ENCODE data around the gene JAKMIP3.

The JAKMIP3 gene

DNA sequence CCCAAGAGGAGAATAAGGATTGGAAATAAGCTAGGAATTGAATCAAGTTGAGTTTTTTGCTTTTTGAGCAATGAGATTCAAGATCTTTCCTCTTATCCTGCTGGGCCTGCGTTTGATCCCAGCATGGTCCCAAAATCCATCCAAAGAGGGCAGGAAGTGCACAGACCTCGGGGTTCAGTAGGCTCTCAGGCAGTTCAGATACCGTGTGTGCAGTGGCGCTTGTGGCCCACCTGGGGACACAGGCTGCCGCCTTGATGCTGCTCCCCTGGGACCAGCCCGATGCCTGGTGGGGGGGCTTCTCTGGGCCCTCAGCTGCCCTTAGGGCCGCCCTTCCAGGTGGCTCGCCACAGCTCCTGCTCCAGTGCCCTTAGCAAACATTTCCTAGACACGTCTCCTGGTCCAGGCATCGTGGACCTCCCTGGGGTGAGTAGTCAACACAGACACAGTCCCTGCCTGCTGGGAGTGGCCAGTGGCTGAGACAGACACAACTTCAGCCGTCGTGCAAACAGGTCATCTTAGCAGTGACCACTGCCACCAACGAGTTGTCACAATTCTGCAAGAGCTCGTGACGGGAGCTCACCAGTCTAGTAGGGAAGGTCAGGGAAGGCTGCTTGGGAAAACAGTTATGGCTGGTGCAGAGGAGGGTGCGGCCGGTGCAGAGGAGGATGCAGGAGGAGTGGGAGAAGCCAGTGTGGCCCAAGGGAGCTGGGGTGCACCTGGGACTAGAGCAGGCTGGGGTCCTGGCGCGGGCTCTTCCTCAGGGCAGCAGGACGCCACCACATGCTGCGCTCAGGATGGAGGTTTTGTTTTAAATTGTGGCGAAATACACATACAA is 21.7 kb upstream of the JAKMIP3 start:
- DNase-seq (ENCODE audit: low spot score), result no peak

DNA sequence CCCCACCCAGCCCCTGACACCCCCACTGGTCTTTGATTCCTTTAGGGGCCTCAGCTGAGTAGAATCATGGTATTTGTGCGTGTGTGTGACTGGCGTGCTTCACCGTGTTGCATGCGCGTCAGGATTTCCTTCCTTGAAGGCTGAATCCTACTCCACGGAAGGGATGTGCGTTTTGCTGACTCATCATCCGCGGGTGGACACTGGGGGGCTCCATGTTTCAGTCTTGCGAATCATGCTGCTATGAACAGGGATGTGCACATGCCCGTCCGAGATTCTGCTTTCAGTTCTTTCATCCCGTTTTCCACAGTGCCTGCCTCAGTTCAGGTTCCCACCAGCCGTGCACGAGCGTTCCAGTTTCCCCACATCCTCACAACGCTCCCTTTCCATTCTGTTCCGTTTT is 20.9 kb upstream of the JAKMIP3 start:
- DNase-seq (ENCODE audit: low spot score), result no peak

DNA sequence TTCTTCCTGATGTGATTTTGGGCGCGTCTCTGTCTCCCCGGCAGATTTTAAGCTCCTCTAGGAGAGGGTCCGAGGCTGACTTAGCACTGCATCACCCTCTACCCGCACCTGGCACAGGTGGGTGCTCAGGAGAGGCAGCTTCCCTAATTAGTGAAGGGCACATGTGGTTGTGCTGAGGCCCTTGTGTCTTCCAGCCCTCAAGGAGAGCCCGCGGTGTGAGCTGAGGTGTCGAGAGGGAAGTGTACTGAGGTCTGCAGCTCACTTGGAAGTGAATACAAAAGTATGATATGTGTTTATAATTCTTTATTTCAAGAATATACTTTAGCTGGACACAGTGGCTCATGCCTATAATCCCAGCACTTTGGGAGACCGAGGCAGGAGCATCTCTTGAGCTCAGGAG is 20.4 kb upstream of the JAKMIP3 start:
- DNase-seq (ENCODE audit: low spot score), result no peak

DNA sequence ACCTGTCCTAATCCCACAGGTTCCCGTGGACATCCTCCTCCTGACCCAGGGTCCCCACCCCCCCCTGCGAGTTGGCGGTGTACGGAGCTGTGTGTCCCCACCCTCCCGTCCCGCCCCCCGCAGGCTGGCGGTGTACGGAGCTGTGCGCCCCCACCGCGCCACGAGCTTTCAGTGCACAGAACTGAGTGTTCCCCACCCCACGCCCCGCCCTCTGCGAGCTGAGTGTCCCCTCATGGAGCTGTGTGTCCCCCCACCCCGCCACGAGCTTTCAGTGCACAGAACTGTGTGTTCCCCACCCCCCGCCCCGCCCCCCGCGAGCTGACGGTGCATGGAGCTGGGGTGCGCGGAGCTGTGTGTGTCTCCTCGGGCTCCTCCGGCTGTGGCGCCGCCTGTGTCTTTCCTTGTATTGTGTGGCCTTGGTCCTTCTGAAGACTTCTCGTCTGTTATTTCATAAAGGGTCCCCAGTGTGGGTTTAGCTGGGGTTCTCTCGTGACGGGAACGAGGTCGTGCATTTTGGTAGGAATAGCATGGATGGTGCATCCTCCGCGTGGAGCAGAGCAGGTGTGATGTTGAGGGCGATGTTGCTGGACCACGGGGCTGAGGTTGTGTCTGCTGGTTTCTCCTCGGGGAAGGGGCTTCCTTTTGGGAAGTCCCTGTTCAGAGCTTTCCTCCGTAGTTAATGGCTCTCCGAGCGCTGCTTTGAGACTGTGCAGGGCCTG is 18.0 kb upstream of the JAKMIP3 start:
- no peak for DNase-seq (ENCODE audit: low spot score)

DNA sequence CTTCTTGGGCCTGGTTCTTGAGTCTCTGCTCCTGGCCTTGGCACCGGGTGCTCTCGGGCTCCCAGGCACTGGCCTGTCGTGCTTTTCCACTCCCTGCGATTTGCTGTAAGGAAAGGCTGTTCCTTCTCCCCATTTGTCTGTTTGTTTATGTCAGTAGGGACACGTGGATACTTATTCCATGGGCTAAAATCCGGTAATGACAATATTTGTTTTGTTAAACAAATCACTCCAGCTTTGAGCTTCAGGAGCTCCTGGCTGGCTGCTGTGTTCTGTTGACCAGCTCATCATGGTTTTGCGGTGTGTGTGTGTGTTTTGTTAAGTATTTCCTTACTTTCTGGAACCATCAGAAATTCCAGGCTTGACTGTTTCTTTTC is 17.5 kb upstream of the JAKMIP3 start:
- no peak for DNase-seq (ENCODE audit: low spot score)

DNA sequence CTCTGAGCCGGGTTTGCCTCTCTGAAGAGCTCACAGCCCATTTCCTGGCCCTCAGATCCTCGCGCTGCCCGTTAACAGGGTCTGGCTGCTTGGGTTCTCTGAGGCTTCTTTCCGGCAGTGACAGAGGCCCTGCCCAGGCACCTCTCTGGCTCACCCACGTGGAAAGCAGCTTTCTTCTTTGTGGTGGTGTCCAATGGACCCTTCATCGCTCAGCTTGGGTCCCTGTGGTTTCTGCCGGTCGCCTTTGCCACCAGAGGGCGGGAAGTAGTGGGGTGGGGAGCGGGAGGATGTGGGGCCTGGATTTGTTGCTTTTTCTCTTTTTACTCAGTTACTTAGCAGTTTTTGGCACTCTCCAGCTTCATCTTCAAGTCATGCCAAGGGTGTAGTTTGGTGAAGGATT is 15.6 kb upstream of the JAKMIP3 start:
- no peak for DNase-seq (ENCODE audit: low spot score)

DNA sequence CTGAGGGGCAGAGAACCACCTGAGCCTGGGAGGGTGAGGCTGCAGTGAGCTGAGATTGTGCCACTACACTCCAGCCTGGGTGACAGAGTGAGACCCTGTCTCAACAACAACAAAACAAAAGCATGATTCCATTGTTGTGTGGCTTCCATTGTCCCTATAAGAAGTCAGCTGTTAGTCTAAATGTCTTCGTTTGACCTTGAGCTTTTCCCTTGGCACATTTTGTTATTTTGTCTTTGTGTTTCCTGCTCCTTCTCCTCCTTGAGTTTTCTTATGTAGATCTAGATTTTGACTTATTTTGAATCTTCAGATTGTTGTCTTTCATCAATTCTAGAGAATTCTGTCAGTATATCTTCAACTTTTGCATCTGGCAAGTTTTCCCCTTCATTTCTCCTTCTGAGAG is 13.6 kb upstream of the JAKMIP3 start:
- DNase-seq (ENCODE audit: low spot score), result no peak

DNA sequence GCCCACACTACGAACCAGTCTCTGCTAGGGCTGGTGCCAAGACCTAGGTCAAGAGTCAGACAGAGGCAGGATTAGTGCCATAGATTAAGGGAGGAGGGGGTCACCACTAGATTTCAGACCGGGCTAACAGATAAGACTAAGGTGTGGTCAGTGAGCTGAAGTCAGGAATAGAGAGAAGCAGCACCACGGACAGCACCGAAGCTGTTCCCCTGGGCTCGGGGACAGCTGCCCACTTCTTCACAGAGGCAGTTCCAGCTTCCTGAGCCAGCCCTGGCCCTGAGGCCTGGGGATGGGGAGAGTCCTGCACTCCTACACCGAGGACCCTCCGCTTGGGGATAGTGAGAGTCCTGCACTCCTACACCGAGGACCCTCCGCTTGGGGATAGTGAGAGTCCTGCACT is 11.2 kb upstream of the JAKMIP3 start:
- DNase-seq (ENCODE audit: low spot score), result no peak

DNA sequence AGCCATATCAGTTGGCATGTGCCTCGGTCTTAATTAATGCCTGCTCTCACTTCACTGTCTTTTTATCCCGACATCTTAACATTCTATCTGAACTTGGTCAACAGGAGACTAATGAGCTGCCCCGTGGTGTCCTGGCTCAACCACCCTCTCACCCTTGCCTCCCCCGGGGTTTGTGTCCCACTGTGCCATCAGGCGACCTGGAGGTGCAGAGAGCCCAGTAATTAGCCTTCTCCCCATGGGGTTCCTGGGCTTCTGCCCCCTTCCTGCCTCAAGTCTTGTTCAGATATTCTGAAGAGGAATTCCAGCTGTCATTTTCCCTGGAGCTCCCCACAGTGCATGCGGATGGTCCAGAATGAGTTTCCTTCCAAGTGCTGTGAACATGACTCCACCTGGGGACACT is 10.1 kb upstream of the JAKMIP3 start:
- DNase-seq (ENCODE audit: low spot score), result no peak

DNA sequence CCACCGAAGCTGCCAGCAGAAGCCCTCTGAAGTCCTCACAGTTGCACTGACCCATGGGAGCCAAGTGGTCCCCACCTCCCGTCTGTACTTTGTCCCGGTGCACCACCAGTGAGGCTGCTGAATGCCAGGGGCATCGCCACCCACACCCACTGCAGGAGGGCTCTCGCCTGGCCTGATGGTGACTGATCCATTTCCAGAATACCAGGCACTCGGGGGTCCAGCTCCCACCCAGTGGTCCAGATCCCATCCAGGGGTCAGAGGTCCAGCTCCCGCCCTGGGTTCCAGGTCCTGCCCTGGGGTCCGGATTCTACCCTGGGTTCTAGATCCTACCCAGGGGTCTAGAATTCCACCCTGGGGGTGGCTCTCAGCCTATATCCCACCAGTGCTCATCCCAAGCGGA is 9.1 kb upstream of the JAKMIP3 start:
- no peak for DNase-seq (ENCODE audit: low spot score)

DNA sequence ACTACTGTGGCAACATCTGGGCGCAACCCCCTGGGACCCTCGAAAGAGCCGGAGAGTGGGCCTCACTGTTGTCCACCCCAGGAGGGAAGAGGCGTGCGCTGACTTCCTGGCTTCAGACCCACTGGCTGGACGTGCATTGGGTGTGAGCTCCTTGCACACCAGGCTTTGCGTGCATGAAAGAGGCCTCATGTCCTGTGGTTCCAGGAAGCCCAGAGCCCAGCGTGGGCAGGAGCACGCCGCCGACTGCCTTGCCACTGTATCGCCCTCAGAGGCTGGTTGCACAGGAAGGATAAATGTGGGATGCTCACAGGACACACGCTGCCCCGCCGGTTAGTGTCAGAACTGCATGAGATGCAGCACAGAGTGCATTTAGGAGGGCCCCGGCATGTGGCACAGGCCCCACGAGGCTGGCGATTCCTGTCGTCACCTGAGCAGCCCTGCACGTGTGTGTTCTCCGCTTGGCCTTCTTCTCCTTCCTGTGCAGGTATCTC is 8.5 kb upstream of the JAKMIP3 start:
- peak; percentile 41 for DNase-seq (ENCODE audit: low spot score)

DNA sequence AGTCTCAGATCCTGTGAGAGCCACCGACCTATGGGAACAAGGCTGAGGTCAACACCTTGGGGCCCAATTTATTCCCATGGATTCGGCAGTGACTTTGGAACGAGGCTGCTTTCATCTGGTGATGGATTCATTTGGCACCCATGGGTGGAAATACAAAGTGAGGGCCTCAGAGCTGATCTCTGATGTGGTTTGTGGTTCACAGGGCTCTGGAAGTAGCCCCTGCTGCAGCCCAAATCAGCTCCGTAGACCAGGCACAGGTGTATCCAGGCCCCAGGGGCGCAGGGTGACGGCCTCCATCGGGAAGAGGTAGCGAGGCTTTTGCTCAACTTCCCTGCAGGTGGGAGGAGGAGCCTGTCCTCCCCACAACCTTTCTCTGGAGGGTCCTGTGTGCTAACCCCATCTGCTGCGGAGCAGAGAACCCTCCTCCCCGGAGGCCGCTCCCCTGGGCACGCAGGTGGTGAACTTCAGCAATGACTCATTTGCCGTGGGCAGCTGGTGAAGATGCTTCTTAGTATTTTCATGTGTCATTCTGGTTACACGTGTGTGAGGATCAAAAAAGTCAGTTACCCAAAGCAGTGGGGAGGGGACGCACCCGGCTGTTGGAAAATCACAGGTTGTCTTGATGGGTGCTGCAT is 7.5 kb upstream of the JAKMIP3 start:
- DNase-seq (ENCODE audit: low spot score), result peak; percentile 96

DNA sequence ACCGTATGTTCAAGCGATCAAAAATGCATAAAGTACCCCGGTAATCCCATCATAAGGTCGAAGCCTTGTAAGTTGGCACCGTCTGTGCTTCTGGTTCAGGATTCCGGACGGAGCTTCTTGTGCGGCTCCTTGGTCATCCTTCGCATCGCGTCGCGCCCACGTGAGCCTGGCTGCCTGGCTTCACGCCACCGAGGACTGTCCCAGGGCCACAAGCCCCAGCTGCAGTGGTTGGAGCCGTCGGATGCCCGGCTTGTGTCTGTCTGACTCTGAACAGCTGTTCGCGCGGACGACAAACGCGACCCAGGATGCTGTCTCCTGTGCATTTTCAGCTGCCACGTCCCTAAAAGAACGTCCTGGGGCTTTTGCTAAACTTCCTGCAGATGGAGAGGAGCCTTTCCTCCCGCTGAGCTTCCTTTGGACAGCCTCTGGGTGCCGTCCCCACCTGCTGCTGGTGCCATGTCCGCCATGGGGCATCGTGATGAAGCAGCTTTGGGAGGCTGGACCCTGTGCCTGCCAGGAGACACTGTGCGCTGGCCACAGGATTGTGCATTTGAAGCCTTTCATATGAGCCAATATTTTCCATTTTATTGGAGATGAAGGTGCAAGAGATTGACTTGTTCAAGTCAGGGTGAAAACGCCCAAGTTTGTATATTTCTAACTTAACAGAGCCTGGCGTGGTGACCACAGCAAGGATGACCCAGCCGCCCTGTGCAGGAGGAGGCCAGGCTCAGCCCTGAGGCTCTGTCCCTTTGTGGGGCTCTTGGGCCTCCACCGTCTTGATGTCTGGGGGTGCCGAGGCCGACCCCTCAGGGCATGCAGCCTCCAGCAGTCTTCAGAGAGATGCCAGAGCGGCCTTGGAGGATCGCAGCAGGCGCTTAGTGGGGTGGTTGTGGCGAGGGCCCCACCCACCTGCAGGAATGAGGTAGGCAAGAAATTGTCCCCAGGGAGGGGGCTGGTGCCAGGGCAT is 6.7 kb upstream of the JAKMIP3 start:
- no peak for DNase-seq (ENCODE audit: low spot score)

DNA sequence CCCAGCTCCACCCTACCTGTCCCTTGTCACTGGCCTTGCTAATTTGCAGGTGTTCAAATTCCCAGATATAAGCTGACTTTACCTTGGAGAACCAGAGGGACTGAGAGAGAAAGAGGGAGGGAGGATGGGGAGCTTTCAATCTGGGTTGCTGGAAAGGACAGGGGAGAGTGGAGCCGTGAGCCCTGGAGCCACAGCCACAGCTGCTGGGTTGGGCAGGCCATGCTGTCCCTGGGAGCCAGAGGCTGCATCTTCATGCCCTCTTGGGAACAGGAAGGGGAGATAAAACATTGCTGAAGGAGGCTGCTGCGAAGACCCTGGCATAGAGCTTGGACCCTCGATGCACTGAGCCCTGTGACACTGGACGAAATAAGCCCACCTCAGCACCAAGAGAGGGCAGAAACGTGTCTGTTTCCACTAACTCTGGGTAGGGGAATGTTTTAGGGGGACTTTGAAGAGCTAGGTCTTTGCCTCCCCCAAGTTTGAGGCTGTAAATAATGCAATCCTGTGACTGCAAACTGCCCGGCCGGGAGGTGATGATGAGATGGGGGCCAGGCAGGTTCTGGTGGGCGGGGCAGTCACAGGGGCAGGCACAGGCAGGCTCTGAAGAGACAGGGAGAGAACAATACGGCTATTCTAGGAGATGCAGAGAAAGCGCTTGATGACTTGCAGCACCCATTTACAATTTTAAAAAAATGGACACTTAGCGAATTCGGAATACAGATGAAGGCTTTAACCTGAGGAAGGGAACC is 5.8 kb upstream of the JAKMIP3 start:
- DNase-seq (ENCODE audit: low spot score), result peak; percentile 27

DNA sequence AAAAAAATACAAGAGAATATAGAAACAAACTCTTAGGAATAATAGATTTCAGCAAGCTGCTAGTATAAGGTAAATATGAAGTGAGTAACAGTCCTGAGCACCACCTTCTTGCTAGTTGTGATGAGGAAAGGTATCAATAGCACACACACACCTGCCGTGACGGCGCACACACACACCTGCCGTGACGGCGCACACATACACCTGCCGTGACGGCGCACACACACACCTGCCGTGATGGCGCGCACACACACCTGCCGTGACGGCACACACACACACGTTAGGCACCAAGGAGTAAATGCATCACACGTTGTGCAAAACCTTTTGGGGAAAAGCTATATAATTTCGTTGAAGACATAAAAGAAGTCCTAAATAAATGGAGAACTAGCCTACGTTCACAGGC is 4.7 kb upstream of the JAKMIP3 start:
- DNase-seq (ENCODE audit: low spot score), result no peak

DNA sequence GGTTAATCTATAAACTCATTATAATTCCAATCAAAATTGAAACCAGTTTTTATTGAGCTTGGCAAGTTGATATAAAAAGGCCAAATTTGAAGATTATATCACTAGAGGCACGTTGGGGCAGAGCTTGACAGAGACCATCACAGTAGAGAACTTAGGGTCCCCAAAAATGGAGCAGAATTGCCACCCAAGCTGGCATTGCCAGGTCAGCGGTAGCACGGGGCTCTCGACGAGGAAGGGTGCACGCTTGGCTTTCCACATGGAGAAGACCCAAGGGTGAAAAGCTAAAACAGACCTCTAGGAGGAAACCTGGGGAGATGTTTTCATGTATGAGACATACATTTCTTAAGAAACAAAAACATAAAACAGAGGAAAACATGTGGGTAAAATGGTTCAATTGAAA is 4.3 kb upstream of the JAKMIP3 start:
- no peak for DNase-seq (ENCODE audit: low spot score)

DNA sequence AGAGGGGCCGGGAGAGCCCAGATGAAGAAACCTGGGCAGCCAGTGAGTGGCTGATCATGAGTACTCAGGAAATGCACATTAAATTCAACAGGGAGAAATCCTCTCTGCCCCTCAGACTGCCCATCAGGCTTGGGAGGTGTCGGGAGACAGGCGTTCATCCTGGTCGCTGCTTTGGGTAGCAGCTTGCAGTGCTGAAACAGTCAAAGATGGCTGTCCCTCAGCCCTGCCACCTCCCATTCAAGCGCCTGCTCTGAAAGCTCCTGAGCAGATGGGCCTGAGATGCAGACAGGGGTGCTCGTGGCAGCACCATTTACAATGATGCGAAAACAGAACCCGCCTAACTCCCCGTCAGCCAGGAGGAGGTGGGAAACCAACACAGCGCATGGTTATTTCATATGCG is 3.6 kb upstream of the JAKMIP3 start:
- no peak for DNase-seq (ENCODE audit: low spot score)

DNA sequence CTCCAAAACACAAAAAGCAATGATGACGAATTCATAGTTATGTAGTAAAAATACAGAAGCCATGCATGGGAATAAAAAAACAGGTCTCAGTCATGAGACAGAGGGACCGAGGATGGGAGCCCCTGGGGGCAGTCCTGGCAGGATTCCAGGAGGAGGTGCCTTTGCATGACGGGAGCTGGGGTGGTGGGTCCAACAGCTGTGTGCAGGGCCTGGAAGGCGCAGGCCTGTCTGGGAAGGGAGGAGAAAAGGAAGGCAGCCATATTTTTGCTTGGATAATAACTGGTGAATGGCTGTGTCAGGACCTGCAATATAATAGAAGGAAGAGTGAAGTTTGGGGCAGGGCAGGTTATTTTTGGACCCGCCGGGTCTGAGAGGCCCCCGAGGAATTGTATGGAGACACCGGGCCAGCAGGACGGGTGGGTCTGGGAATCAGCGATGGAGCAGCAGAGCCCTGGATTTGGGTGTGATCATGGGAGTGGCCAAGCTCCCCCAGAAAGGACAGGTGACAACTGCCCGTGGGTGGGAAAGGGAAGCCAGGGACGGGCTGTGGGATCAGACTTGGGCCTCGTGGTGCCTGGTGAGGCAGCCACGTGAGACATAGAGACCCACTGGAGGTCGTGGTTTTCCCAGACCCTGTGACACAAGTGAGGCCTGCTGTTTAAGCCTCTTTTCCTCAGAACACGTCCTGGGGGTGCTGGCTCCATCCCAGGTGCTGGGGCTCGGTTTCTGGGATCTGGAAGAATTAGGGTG is 2.9 kb upstream of the JAKMIP3 start:
- peak; percentile 25 for DNase-seq (ENCODE audit: low spot score)

DNA sequence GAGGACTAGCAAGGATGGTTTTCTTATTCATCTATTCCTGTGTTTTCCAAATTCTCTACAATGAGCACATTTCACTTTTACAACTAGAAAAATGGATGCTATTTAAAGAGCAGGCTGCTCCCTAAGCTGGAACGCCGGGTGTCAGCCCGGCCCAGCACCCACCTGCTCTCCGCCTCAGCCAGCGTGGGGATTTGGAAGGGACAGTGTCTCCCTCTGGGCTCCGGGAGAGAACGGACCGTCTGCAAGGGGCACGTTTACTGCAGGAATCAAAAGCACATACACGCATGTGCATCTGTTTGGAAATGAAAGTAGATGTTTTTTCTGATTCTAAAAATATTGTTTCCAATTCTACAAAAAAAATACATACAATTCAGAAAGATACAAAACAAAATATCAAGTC is 2.3 kb upstream of the JAKMIP3 start:
- no peak for DNase-seq (ENCODE audit: low spot score)

DNA sequence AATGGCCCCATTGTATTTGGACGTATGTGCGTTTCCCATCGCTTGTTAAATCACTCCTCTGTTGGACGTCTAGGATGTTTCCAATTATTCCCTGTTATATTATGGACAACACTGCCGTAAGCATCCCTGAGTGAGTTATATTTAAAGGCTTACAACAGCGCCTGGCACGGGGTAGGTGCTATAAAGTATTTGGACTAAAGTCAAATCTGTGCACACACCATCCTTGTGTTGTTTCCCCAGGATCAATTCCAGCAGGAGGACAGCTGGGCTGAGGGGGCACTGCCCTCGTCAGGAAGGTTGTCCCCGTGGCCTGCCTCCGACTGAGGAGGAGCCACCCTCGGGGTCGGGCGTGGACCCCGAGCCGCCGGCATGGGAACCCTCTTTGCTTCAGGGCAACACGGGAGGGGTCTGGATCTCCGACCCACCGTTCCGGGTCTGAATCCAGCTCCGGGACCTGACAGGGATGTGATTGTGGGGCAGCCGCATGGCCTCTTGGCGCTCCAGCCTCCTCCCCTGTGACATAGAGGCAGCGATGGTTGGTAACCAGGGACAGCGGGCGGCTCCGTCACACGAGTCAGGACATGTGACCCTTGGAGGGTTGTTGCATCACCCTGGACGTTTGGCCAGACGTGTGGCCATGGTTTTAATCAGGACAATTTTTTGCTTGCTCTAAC is 1.5 kb upstream of the JAKMIP3 start:
- peak; percentile 29 for DNase-seq (ENCODE audit: low spot score)
